Epithelial cell of esophagus (primary cell): ENCODE measurements around the gene TBC1D19.
"Not testable (repeated sequence)": the region's sequence is repeated elsewhere in the genome, so short reads cannot be mapped to it uniquely, and the experiment has no call there.

ENCODE experiments used
- DNase-seq: peaks from one replicate; pipeline ENCODE4 v3.0.0; 2010; ENCODE audit warnings: low read depth
- H3K4me3 ChIP-seq: 2 replicates; pipeline ENCODE4 v1.5.1; 2011; ENCODE audit warnings: mild to moderate bottlenecking, low read length, control low read depth
- TF ChIP-seq, protein P1 (sequence below): IDR thresholded peaks from 2 replicates; pipeline ENCODE4 v1.5.1; 2011; ENCODE audit warnings: low read depth, mild to moderate bottlenecking, low read length, control low read depth, inconsistent platforms; ENCODE audit not compliant: insufficient read depth; ENCODE audit errors: missing control alignments

Gene TBC1D19

GRCh38 chr4:26685250-26685649 lies 101.4 kb downstream of the TBC1D19 start:
- TF ChIP-seq, protein P1, sequence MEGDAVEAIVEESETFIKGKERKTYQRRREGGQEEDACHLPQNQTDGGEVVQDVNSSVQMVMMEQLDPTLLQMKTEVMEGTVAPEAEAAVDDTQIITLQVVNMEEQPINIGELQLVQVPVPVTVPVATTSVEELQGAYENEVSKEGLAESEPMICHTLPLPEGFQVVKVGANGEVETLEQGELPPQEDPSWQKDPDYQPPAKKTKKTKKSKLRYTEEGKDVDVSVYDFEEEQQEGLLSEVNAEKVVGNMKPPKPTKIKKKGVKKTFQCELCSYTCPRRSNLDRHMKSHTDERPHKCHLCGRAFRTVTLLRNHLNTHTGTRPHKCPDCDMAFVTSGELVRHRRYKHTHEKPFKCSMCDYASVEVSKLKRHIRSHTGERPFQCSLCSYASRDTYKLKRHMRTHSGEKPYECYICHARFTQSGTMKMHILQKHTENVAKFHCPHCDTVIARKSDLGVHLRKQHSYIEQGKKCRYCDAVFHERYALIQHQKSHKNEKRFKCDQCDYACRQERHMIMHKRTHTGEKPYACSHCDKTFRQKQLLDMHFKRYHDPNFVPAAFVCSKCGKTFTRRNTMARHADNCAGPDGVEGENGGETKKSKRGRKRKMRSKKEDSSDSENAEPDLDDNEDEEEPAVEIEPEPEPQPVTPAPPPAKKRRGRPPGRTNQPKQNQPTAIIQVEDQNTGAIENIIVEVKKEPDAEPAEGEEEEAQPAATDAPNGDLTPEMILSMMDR: no peak
- no peak overlapping the region for H3K4me3 ChIP-seq
- DNase-seq: no peak

DNA sequence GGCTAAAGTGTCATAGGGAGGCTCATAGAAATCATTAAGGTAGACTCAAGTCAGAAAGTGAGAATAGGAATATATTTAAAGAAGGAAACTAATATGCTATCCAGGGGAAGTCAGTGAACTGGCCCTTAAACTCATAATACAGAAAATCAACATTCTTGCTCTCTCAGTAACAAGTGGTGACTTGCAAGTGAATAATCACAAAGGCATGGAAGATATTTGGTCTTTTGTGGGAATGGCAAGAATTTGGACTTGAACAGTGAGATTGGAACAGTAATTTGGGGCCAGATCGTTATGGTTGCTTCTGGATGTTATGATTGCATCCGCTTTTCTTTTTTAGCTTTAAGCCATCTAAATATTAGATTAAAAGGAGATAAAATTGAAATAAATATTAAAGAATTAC lies 103.8 kb downstream of the TBC1D19 start:
- H3K4me3 ChIP-seq: no peak overlapping the region
- TF ChIP-seq, protein P1: no peak
- DNase-seq: peak; percentile 47

- no peak overlapping the region for H3K4me3 ChIP-seq
- TF ChIP-seq, protein P1: no peak
- DNase-seq: no peak
Observed at GRCh38 chr4:26690506-26690905, 106.6 kb downstream of the TBC1D19 start.

DNA sequence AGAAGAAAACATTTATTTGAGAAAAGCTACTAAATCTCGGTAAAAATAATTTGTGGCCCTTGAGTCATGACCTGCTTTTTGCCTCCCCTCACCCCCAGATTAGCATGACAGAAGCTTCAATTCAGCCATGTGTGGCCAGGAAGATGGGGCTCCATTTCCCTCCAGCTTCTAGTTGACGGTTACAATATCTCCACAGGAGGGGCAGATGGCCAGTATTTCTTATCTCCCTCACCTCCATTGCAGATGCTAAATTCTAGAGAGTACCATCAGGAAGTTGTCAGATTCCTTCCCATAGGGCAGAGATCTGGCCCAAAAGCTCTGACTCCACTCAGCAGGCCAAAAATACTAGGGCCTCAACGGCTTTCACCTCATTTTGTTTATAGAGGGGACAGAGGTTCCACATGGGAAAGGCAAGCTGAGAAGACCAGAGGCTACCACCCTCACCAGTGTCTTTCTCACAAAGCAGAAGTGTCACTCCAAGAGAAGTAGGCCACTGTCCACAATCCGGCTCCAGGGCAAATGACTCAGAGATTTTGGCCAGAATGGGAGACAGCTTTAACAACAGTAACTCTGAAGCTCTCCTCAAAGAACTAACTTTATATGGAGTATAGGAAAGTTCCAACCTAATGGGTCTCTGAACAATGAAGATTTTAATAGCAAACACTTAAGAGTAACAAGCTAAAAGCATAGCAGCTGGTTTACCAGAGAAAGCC lies 108.3 kb downstream of the TBC1D19 start:
- peak; percentile 8 for DNase-seq

DNA sequence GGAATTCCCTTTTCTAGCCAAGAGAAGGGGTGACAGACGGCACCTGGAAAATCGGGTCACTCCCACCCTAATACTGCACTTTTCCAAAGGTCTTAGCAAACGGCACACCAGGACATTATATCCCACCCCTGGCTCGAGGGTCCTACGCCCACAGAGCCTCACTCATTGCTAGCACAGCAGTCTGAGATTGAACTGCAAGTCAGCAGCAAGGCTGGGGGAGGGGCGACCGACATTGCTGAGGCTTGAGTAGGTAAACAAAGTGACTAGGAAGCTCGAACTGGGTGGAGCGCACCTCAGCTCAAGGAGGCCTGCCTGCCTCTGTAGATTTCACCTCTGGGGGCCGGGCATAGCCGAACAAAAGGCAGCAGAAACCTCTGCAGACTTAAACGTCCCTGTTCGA lies 110.2 kb downstream of the TBC1D19 start:
- DNase-seq: not testable (repeated sequence)

More for the DNA sequence above, 108.3 kb downstream of the TBC1D19 start:
- no peak overlapping the region for H3K4me3 ChIP-seq
- TF ChIP-seq, protein P1: no peak

DNA sequence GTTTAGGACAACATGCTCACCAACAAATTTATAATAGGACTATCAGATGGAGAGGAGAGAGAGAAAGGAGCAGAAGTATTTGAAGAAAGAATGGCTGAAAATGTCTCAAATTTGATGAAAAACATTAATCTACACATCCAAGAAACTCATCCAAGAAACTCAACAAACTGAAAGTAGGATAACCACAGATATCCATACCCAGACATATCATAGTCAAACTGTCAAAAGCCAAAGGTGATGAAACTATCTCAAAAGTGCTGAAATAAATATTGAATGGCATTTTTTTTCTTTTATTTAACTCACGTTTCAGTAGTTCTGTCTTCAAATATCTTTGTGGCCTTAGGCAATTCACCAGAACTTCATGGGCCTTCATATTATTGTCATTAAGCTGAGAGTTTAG lies 116.2 kb downstream of the TBC1D19 start:
- no peak for DNase-seq
- no peak overlapping the region for H3K4me3 ChIP-seq
- TF ChIP-seq, protein P1: no peak

More for the DNA sequence above, 110.2 kb downstream of the TBC1D19 start:
- H3K4me3 ChIP-seq: not testable (repeated sequence)

GRCh38 chr4:26701095-26701494 lies 117.2 kb downstream of the TBC1D19 start:
- H3K4me3 ChIP-seq: no peak overlapping the region
- DNase-seq: no peak
- TF ChIP-seq, protein P1: no peak
